Measurements from ENCODE around the gene PBX4.

The PBX4 gene

DNA sequence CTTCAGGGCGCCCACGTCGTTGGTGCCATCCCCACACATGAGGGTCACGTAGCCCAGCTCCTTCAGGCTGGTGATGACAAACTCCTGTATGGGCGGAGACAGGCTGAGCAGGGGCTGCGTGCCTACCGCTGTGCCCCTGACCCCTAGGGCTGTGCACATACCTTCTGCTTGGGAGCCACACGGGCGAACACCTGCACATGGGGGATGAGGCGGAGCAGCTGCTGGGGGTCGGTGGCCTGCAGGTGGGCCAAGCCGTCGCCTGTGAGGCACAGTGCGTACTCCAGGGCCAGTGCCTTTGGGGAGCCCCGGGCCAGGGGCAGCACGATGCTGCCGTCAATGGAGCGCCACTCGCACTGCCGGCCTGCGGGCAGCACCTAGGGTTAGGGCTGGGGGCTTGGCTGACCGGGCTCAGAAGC lies 31.1 kb upstream of the PBX4 start:
- no peak for DNase-seq (ENCODE audit: low read depth, low spot score)

GRCh38 chr19:19649155-19649554 lies 30.7 kb upstream of the PBX4 start:
- DNase-seq (ENCODE audit: low read depth, low spot score), result no peak

- DNase-seq (ENCODE audit: low read depth, low spot score), result no peak
Measured at GRCh38 chr19:19647037-19647835, 28.7 kb upstream of the PBX4 start.

DNA sequence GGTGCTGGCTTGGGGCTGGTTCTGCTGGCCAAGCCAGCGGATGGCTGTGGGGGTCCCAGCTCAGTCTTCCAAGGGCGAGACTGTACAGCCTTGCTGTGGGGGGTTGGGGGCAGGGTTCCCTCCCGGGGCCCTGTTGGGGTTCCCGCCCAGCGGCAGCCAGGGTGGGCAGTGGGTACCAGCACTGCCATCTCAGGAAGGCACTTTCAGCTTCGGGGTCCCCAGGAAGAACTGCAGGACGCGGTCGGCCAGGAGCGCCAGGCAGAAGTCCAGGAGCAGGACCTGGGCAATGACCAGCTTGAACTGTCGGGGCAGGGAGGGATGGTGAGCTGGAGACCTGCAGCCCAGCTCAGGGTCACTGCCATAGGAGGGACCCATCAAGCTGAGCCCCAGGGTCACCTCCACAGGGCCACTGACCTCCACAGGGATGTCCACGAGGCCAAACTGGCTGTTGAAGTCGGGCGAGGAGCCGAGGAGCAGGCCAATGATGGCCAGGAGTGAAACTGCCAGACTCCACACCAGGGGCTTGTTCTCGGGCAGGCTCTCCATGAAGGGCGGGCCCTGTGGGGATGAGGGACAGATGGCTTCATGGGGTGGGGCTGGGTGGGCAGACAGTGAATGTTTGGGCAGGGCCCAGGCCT lies 26.9 kb upstream of the PBX4 start:
- DNase-seq (ENCODE audit: low read depth, low spot score), result no peak

DNA sequence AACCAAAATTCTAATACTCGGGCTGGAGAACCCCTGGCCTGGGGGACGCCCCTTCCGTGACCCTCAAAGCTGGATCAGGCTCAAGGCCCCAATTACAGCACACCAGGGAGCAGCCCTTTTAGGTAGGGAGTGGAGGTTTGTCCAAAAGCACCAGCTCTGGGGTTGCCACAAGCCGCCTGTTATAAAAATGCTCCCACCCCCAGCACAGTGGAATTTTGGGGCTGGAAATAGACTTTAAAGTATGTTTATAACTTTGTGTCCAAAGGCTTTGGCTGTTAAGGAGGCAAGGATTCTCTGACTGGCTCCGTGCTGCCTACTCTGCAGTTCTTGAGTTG lies 25.5 kb upstream of the PBX4 start:
- DNase-seq (ENCODE audit: low read depth, low spot score), result no peak

GRCh38 chr19:19643158-19644053 lies 24.9 kb upstream of the PBX4 start, which contains the start of gene GMIP:
TSS of gene GMIP (minus strand) at chr19:19643657. CDS start at chr19:19643529, 128 bp downstream.
- peak; percentile 69 for DNase-seq (ENCODE audit: low read depth, low spot score)

DNA sequence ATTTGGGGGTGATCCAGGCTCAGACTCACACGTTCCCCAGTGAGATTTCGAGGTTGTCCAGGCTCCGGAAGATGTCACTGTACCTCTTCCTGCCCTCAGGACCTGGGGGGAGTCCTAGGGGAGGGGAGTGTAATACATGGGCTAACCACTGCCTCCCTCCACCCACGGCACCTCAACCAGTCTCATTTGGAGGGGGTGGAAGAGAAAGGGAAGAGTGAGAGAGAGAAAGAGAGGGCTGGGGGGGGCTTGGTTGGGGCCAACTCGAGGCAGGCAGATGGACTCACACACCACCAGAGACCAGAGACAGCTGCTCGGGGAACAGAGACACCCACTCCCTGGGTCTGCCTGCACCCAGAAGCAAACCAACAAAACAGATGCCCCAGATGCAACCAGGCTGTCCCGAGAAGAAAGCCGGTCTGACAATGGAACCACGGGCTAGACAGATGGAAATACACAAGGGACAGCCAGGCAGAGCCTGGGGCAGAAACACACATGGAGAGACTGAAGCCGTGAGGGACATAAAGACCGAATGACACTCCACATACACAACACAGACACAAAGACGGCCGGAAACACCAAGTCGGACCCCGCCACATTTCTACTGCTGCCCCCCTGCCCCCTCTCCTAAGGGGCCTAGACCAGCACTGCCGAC lies 24.1 kb upstream of the PBX4 start:
- no peak for DNase-seq (ENCODE audit: low read depth, low spot score)

GRCh38 chr19:19637523-19638251 lies 19.2 kb upstream of the PBX4 start:
- DNase-seq (ENCODE audit: low read depth, low spot score), result no peak

DNA sequence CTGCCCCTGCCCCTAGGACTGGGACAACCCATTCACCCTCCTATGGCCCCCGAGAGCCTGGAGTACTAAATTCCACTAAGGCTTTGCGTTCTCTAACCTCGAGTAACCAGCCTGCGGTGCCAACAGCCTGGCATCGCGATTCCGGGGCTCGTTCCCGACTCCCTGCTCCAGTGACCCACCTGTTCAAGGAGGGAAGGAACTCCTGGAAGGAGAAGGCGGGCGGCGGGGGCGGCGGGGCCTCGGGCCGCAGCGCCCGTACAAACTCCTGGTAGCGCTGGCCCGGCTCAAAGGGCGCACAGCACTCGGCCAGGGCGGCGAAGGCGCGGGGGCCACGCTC lies 18.7 kb upstream of the PBX4 start:
- DNase-seq (ENCODE audit: low read depth, low spot score), result no peak

DNA sequence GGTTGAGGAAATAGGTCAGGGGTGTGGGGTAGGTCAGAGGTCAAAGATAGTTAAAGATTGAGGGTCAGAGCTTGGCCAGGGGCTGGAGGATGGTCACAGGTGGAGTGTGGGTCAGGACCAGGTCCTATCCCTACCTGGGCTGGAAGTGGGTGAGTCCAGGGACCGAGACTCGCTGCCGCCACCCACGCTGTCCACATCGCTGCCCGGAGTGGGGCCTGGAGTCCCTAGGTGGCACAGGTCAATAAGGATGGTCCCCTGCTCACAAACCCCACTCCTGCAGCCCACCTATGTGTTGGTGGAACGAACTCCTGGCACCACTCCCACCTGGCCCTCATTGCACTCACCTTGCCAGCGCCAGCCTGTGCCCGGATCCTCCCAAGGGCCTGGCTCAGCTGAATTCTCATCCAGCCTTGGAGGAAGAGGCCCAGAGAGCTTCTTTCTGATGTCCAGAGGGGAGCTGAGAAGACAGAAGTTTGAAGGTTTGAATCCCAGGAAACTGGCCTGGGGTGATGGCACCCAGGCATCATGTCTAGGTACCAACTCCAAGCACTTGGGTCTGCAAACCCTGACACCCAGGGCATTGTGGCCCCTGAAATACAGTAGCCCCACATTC lies 18.2 kb upstream of the PBX4 start:
- no peak for DNase-seq (ENCODE audit: low read depth, low spot score)

GRCh38 chr19:19635313-19635702 lies 16.8 kb upstream of the PBX4 start:
- DNase-seq (ENCODE audit: low read depth, low spot score), result no peak

GRCh38 chr19:19634516-19635312 lies 16.2 kb upstream of the PBX4 start:
- no peak for DNase-seq (ENCODE audit: low read depth, low spot score)

DNA sequence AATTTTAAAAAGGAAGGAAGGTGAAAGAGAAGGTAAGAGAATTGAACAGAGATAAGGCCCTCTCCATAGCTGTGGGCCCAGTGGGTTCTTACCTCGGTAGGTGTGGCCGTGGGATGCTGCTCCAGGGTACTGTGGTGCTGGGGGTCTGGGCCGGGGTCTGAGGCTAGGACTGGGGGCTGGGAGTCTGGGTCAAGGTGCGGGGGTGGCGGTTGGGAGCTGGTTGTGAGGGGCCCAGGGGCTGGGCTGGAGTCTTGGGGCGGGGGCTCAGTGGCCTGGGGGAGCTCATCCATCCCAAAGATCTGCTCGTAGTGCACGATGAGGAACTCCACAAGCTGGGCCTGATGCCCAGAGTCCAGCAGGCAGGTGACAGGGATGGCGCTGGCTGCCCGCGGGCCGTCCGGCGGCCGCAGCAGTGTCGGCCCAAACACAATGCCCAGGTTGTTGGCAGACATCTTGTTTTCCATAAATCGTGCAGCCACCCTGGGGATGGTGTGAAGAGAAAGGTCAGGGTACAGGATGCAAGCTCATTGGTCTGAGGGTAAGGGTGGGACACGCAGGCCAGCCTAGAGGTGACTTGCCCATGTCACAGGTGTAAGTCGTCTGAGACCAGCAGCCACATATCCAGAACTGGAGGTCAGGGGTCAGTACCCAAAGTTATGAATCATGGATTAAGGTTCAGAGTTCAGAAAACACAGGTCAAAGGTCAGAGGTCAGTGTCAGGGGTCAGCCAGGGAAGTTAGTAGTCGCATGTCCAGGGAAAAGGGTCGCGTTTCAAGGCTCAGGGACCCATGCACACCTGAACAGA lies 15.4 kb upstream of the PBX4 start:
- no peak for DNase-seq (ENCODE audit: low read depth, low spot score)

GRCh38 chr19:19632661-19633060 lies 14.2 kb upstream of the PBX4 start:
- no peak for DNase-seq (ENCODE audit: low read depth, low spot score)

- no peak for DNase-seq (ENCODE audit: low read depth, low spot score)
Measured at GRCh38 chr19:19631346-19631745, 12.9 kb upstream of the PBX4 start.

- no peak for DNase-seq (ENCODE audit: low read depth, low spot score)
Measured at GRCh38 chr19:19630426-19630825, 11.9 kb upstream of the PBX4 start.

DNA sequence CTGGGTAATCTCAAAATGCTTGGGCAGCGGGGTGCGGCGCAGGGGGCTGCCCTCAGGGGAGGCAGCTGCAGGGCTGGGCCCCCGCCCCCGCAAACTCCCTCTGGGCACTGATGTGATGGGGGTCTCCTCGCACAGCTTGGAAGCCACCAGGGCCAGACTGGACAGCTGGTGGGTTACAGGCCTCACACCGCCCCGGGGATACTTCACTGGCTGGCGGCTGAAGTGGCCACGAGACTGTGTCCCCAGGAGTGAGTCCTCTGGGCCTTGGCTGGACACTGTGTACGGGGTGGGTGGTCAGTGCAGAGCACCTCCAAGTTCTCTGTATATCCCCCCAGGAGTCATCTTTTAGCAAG lies 11.6 kb upstream of the PBX4 start:
- no peak for DNase-seq (ENCODE audit: low read depth, low spot score)

DNA sequence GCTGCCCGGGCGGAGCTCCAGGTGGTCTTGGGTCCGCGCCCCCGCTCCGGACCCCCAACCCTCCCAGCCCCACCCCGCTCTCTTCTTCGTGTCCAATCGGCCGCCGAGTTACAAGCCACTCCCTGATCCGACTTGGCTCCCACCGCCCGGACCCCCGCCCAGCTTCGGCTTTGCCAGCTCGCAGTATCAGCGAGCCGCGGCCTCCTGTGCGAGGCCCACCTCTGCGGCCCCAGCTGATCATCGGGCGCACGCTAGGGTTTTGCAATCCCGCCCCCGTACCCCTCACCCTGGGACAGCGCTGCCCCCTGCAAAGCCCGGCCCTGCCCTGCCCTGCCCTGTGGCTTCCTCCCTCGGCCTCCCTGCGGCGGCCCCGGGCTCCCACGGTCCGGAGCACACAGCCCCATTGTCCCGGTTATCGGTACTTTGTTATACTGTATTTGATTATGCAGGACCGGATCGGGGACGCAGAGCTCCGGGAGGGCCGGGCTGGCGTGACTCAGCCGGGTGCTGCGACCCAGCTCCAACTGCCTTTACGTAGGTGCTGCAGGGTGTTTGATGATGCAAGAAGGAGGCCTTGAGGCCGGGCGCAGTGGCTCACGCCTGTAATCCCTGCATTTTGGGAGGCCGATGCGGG lies 10.1 kb upstream of the PBX4 start:
- DNase-seq (ENCODE audit: low read depth, low spot score), result no peak
